Calu3 (cell line): ENCODE data around the gene PLEKHD1. TPM values are rescaled to one million over a fixed set of nuclear protein-coding genes. Genes with fewer than 3 reads are reported as not detected.
A peak's percentile ranks its signal among the peaks of the same experiment; 100 is the strongest.
"Not testable (repeated sequence)": the region's sequence is repeated elsewhere in the genome, so short reads cannot be mapped to it uniquely, and the experiment has no call there.

Source experiments
- BruUV-seq: library from RNA; stranded (reverse); fragments of 400-500 nt; replicated peaks from 2 replicates; lab custom pipeline; 2021; lab: Mats Ljungman, UMichigan
- CTCF ChIA-PET: fragments of 300-600 bp; sonication (Branson Sonifier 250); formaldehyde crosslinking; loops from one replicate; lab custom pipeline; 2022; ENCODE audit warnings: antibody characterized with exemption; lab: Charles Lee
- DNase-seq: peaks from one replicate; pipeline ENCODE4 v3.0.0; 2022
- H3K27ac Mint-ChIP-seq: one replicate; pipeline ENCODE4 v1.8.0; 2022; ENCODE audit warnings: mixed read lengths; ENCODE audit not compliant: unreplicated experiment
- H3K27me3 Mint-ChIP-seq: one replicate; pipeline ENCODE4 v1.8.0; 2022; ENCODE audit warnings: mixed read lengths; ENCODE audit not compliant: unreplicated experiment
- H3K36me3 Mint-ChIP-seq: one replicate; pipeline ENCODE4 v1.8.0; 2022; ENCODE audit warnings: mild to moderate bottlenecking, moderate library complexity, mixed read lengths; ENCODE audit not compliant: insufficient read depth, unreplicated experiment
- H3K4me1 Mint-ChIP-seq: one replicate; pipeline ENCODE4 v1.8.0; 2022; ENCODE audit warnings: mild to moderate bottlenecking, low read depth, mixed read lengths; ENCODE audit not compliant: unreplicated experiment
- H3K4me3 Mint-ChIP-seq: one replicate; pipeline ENCODE4 v1.8.0; 2022; ENCODE audit warnings: mild to moderate bottlenecking, low read depth, moderate library complexity, mixed read lengths; ENCODE audit not compliant: unreplicated experiment
- H3K9me3 Mint-ChIP-seq: one replicate; pipeline ENCODE4 v1.8.0; 2022; ENCODE audit warnings: low read depth, mixed read lengths; ENCODE audit not compliant: unreplicated experiment
- intact Hi-C: fragments of 100-400 bp; cut with micrococcal nuclease; formaldehyde crosslinking; loops from one replicate; pipeline ENCODE4 v1.10.0; 2022; ENCODE audit not compliant: unreplicated experiment
- total RNA-seq: library from RNA; stranded (reverse); gene quantifications from 2 replicates; pipeline ENCODE4 v1.2.3, GENCODE V29; 2022
- TF ChIP-seq, protein P1 (sequence below): fragments of 200-600 bp; IDR thresholded peaks from one replicate; pipeline ENCODE4 v1.8.0; 2022; ENCODE audit warnings: antibody characterized with exemption; ENCODE audit not compliant: unreplicated experiment

The PLEKHD1 gene
- total RNA-seq, 1 experiment from 2014 or later, result 0.73 TPM

- intact Hi-C loops, result loop anchor here (5.0 to 10.0 kb wide), 2 partner anchors 99 to 233 kb away; partner anchors contain the start of gene CCDC177
- peaks cover 32% of the 10 kb centered on the region for H3K27me3 Mint-ChIP-seq
- H3K9me3 Mint-ChIP-seq, result no peaks in the 10 kb centered on the region
- no peaks in the 10 kb centered on the region for H3K4me1 Mint-ChIP-seq
- CTCF ChIA-PET, result interaction anchor here (0.6 to 1.7 kb wide), 15 partner anchors 9 to 845 kb away, joined by 3 to 6 read pairs (median 3); partner anchors contain the start of gene CCDC177
- no peak overlapping the region for H3K4me3 Mint-ChIP-seq
- BruUV-seq, result no TSS peak
- no peak overlapping the region for H3K27ac Mint-ChIP-seq
- H3K36me3 Mint-ChIP-seq, result no peaks in the 10 kb centered on the region
- TF ChIP-seq, protein P1, sequence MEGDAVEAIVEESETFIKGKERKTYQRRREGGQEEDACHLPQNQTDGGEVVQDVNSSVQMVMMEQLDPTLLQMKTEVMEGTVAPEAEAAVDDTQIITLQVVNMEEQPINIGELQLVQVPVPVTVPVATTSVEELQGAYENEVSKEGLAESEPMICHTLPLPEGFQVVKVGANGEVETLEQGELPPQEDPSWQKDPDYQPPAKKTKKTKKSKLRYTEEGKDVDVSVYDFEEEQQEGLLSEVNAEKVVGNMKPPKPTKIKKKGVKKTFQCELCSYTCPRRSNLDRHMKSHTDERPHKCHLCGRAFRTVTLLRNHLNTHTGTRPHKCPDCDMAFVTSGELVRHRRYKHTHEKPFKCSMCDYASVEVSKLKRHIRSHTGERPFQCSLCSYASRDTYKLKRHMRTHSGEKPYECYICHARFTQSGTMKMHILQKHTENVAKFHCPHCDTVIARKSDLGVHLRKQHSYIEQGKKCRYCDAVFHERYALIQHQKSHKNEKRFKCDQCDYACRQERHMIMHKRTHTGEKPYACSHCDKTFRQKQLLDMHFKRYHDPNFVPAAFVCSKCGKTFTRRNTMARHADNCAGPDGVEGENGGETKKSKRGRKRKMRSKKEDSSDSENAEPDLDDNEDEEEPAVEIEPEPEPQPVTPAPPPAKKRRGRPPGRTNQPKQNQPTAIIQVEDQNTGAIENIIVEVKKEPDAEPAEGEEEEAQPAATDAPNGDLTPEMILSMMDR, result peak; percentile 59
- peak; percentile 48 for DNase-seq
These were observed 9.2 kb upstream of the PLEKHD1 start for GRCh38 chr14:69475194-69475818.

DNA sequence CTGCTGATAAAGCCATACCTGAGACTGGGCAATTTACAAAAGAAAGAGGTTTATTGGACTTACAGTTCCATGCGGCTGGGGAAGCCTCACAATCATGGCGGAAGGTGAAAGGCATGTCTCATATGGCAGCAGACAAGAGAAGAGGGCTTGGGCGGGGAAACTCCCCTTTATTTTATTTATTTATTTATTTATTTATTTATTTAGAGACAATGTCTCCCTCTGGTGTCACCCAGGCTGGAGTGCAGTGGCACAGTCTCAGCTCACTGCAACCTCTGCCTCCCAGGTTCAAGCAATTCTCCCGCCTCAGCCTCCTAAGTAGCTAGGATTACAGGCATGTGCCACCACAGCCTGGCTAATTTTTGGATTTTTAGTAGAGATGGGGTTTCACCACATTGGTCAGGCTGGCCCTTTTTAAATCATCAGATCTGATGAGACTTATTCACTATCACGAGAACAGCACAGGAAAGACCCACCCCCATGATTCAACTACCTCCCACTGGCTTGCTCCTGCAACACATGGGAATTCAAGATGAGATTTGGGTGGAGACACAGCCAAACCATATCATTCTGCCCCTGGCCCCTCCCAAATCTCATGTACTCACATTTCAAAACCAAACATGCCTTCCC, 7.6 kb upstream of the PLEKHD1 start:
- not testable (repeated sequence) for H3K4me3 Mint-ChIP-seq, DNase-seq, H3K9me3 Mint-ChIP-seq, H3K27ac Mint-ChIP-seq, H3K36me3 Mint-ChIP-seq, H3K4me1 Mint-ChIP-seq, BruUV-seq
- CTCF ChIA-PET, result interaction anchor here (0.7 to 1.5 kb wide), 2 partner anchors 27 to 347 kb away, joined by 3 to 4 read pairs; no protein-coding TSS in a partner anchor
- intact Hi-C loops, result loop anchor here (5.0 to 10.0 kb wide), 2 partner anchors 98 to 235 kb away; partner anchors contain the start of gene CCDC177
- peaks cover 32% of the 10 kb centered on the region for H3K27me3 Mint-ChIP-seq
- TF ChIP-seq, protein P1, result peak; percentile 21

DNA sequence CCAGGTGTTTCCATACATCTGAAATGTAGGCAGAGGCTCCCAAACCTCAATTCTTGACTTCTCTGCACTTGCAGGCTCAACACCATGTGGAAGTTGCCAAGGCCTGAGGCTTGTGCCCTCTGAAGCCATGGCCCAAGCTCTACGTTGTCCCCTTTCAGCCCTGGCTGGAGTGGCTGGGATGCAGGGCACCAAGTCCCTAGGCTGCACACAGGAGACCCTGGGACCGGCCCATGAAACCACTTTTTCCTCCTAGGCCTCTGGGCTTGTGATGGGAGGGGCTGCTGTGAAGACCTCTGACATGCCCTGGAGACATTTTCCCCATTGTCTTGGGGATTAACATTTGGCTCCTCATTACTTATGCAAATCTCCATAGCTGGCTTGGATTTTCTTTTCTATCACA, 6.5 kb upstream of the PLEKHD1 start:
- H3K27me3 Mint-ChIP-seq, result peaks cover 42% of the 10 kb centered on the region
- intact Hi-C loops, result loop anchor here (5.0 to 10.0 kb wide), 2 partner anchors 97 to 236 kb away; partner anchors contain the start of gene CCDC177
- H3K9me3 Mint-ChIP-seq, DNase-seq, BruUV-seq, H3K36me3 Mint-ChIP-seq, H3K27ac Mint-ChIP-seq, H3K4me3 Mint-ChIP-seq, H3K4me1 Mint-ChIP-seq: not testable (repeated sequence)
- CTCF ChIA-PET, result interaction anchor here (1.5 kb wide), 1 partner anchor 349 kb away, joined by 3 read pairs; no protein-coding TSS in a partner anchor

DNA sequence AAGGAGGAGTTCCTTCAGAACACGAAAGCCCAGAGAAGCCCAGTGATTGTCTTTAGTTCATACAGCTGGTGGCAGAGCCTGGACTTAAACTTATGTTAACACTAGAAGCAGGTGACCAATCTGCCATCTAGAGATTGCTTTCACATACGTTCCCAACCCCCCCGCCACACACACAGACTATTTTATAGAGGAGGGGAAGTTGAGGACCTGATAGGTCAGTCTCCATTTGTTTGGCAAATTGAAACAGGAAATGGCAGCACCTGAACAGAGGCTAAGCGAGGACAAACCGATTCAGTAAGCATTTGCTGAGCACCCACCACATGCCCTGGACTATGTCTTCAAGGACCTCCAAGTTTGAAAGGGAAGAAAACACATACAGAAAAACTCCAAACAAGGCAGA, 4.8 kb upstream of the PLEKHD1 start:
- intact Hi-C loops, result loop anchor here (5.0 to 10.0 kb wide), 2 partner anchors 95 to 237 kb away; partner anchors contain the start of gene CCDC177
- Mint-ChIP-seq H3K27ac (no peak overlapping the region), H3K4me1 (no peaks in the 10 kb centered on the region), H3K27me3 (peaks cover 51% of the 10 kb centered on the region), H3K9me3 (no peaks in the 10 kb centered on the region), H3K36me3 (peaks cover 4% of the 10 kb centered on the region), H3K4me3 (no peak overlapping the region)
- TF ChIP-seq, protein P1, result no peak
- no peak for DNase-seq
- BruUV-seq, result no TSS peak
- CTCF ChIA-PET, result interaction anchor here (0.6 kb wide), 1 partner anchor 486 kb away, joined by 3 read pairs; no protein-coding TSS in a partner anchor
